ENCODE results near the gene B3GNT7.
A peak's percentile ranks its signal among the peaks of the same experiment; 100 is the strongest.

The B3GNT7 gene

GRCh38 chr2:231396058-231396821 is 730 bp downstream of the B3GNT7 start:
- Histone ChIP-seq H3K4me2 (ENCODE audit: low read length) (peak overlapping the region; percentile 78), H3K9me3 (ENCODE audit: control insufficient read depth, insufficient read depth, low read length) (no peaks in the 10 kb centered on the region), H4K20me1 (ENCODE audit: control insufficient read depth, insufficient read depth, low read depth, low read length) (no peaks in the 10 kb centered on the region), H3K27ac (ENCODE audit: low read depth, low read length) (no peak overlapping the region), H3K9me2 (replicated peaks; ENCODE audit: control insufficient read depth, low read length) (no peaks in the 10 kb centered on the region), H3K4me3 (ENCODE audit: low read length) (peak overlapping the region; percentile 80), H3K36me3 (ENCODE audit: control insufficient read depth, low read length) (peaks cover 11% of the 10 kb centered on the region; the same call in 1 of the 2 replicates), H3K4me1 (ENCODE audit: control insufficient read depth, low read length) (peaks cover 47% of the 10 kb centered on the region), H3K27me3 (ENCODE audit: control insufficient read depth, low read length) (no peaks in the 10 kb centered on the region), H3F3A (ENCODE audit: control insufficient read depth, insufficient read depth) (peaks cover 14% of the 10 kb centered on the region), H3K79me2 (ENCODE audit: control insufficient read depth, low read length) (peaks cover 21% of the 10 kb centered on the region)
- TF ChIP-seq EZH2phosphoT487 (IDR thresholded peaks at IDR 0.05; ENCODE audit: borderline replicate concordance, low read length) = no peak
- no peak for TF ChIP-seq CTCF (IDR thresholded peaks at IDR 0.05; ENCODE audit: low read depth, low read length, poor library complexity, severe bottlenecking)

GRCh38 chr2:231397011-231397927 is 1.8 kb downstream of the B3GNT7 start:
- Histone ChIP-seq H3F3A (ENCODE audit: control insufficient read depth, insufficient read depth) (peaks cover 14% of the 10 kb centered on the region), H3K4me3 (ENCODE audit: low read length) (peak overlapping the region; percentile 80), H3K9me3 (ENCODE audit: control insufficient read depth, insufficient read depth, low read length) (no peaks in the 10 kb centered on the region), H3K79me2 (ENCODE audit: control insufficient read depth, low read length) (peaks cover 21% of the 10 kb centered on the region), H3K27ac (ENCODE audit: low read depth, low read length) (no peak overlapping the region), H3K4me1 (ENCODE audit: control insufficient read depth, low read length) (peaks cover 36% of the 10 kb centered on the region), H3K4me2 (ENCODE audit: low read length) (peak overlapping the region; percentile 78), H4K20me1 (ENCODE audit: control insufficient read depth, insufficient read depth, low read depth, low read length) (no peaks in the 10 kb centered on the region), H3K9me2 (replicated peaks; ENCODE audit: control insufficient read depth, low read length) (no peaks in the 10 kb centered on the region), H3K27me3 (ENCODE audit: control insufficient read depth, low read length) (no peaks in the 10 kb centered on the region), H3K36me3 (ENCODE audit: control insufficient read depth, low read length) (peaks cover 11% of the 10 kb centered on the region; the same call in 1 of the 2 replicates)
- no peak for TF ChIP-seq CTCF (IDR thresholded peaks at IDR 0.05; ENCODE audit: low read depth, low read length, poor library complexity, severe bottlenecking)
- no peak for TF ChIP-seq EZH2phosphoT487 (IDR thresholded peaks at IDR 0.05; ENCODE audit: borderline replicate concordance, low read length)

GRCh38 chr2:231397928-231398294 is 2.4 kb downstream of the B3GNT7 start:
- Histone ChIP-seq H3K4me3 (ENCODE audit: low read length) (no peak overlapping the region), H3K9me2 (replicated peaks; ENCODE audit: control insufficient read depth, low read length) (no peaks in the 10 kb centered on the region), H3K27ac (ENCODE audit: low read depth, low read length) (no peak overlapping the region), H3K27me3 (ENCODE audit: control insufficient read depth, low read length) (no peaks in the 10 kb centered on the region), H3K4me1 (ENCODE audit: control insufficient read depth, low read length) (peaks cover 30% of the 10 kb centered on the region), H3K36me3 (ENCODE audit: control insufficient read depth, low read length) (peaks cover 11% of the 10 kb centered on the region; the same call in 1 of the 2 replicates), H3F3A (ENCODE audit: control insufficient read depth, insufficient read depth) (peaks cover 10% of the 10 kb centered on the region), H3K79me2 (ENCODE audit: control insufficient read depth, low read length) (peaks cover 21% of the 10 kb centered on the region), H3K9me3 (ENCODE audit: control insufficient read depth, insufficient read depth, low read length) (no peaks in the 10 kb centered on the region), H3K4me2 (ENCODE audit: low read length) (no peak overlapping the region), H4K20me1 (ENCODE audit: control insufficient read depth, insufficient read depth, low read depth, low read length) (no peaks in the 10 kb centered on the region)
- TF ChIP-seq EZH2phosphoT487 (IDR thresholded peaks at IDR 0.05; ENCODE audit: borderline replicate concordance, low read length) = no peak
- no peak for TF ChIP-seq CTCF (IDR thresholded peaks at IDR 0.05; ENCODE audit: low read depth, low read length, poor library complexity, severe bottlenecking)
